Stimulated activated CD4-positive, alpha-beta T cell treated with anti-CD3 and anti-CD28 coated beads, Interleukin-2, amount 100 ng/mL, for 4 hours (primary cell): ENCODE data around the gene RETSAT.
"Not testable (repeated sequence)": the region's sequence is repeated elsewhere in the genome, so short reads cannot be mapped to it uniquely, and the experiment has no call there.

Experiments
- DNase-seq: peaks from one replicate; pipeline ENCODE4 v3.0.0-alpha.2; 2020; ENCODE audit warnings: low read depth

The RETSAT gene

DNA sequence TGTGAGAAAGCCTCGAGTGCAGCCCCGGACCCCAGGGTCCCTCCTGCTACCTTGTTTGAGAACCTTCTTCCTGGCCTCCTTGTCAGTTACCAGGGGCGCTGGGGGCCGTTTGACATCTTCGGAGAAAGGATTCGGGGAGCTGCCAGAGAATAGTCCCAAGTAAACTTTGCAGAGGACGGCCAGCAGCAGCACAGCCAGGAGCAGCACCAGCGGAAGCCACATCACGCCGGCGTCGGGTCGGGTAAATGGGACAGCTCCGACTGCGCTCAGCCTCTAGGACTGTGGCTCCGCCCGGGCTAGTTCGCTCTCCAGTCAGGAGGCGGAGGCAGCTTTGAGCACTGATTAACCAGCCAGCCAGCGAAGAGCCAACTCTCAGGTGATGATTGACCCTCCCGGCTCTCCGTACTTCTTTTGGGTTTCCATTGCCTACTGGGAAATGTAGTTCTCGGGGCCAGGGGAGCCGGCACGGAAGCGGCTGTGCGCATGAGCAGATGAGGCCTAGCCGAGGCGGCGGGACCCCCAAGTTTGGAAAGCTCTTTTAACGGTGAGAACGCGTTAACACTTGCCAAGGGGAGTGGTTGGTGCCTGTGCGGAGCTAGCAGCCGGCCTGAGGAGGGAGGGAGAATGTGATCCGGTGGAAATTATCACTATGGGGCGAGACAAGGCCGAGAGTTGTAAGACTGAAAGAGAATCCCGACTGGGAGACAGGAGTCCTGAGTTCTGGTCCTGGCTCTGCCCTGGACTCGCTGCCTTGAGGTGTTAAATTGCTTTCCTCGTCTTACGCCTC is at the start of gene RETSAT, which contains the start of gene ELMOD3:
TSS of gene RETSAT (minus strand) at position 243 of the 787 bp plus-strand sequence. CDS start at position 222, 21 bp downstream.
TSS of gene ELMOD3 (plus strand) at position 484 of the 787 bp plus-strand sequence. CDS start 2,430 bp downstream, outside the sequence.
- DNase-seq = peak; percentile 95

DNA sequence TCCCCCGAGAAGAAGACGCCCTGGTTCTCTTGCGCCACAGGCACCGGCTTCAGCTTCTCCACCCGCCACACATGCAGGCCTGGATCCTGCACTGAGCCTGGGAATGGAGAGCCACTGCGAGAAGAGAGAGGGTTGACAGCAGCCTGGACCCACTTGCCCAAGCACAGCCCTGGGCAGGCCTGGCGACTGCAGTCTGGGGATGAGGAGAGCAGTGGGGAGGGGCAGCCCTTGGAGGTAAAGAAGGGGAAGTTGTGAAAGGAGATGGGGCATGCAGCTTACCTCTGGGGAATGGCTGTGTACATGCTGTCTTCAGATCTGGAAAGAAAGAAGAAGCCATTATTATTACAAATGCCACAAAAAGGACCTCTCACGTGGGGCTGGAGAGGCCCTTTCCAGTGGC is 47.5 kb upstream of the RETSAT start:
- DNase-seq = no peak

DNA sequence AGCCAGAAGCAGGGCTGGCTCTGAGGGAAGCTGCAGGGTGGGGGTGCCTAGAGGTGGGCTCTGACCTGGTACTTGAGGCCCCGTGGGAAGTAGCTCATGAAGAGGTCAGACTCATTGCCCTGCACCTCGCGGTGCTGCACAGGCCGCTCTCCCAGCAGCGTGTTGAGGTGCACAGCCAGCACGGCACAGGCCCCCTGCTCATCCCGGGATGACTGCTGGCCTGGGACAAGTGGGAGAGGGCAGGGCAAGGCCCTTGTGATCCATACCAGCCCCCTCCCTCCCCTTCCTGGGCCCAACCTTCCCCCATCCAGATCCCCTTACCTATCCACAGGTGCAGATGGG is 47.1 kb upstream of the RETSAT start:
- no peak for DNase-seq

DNA sequence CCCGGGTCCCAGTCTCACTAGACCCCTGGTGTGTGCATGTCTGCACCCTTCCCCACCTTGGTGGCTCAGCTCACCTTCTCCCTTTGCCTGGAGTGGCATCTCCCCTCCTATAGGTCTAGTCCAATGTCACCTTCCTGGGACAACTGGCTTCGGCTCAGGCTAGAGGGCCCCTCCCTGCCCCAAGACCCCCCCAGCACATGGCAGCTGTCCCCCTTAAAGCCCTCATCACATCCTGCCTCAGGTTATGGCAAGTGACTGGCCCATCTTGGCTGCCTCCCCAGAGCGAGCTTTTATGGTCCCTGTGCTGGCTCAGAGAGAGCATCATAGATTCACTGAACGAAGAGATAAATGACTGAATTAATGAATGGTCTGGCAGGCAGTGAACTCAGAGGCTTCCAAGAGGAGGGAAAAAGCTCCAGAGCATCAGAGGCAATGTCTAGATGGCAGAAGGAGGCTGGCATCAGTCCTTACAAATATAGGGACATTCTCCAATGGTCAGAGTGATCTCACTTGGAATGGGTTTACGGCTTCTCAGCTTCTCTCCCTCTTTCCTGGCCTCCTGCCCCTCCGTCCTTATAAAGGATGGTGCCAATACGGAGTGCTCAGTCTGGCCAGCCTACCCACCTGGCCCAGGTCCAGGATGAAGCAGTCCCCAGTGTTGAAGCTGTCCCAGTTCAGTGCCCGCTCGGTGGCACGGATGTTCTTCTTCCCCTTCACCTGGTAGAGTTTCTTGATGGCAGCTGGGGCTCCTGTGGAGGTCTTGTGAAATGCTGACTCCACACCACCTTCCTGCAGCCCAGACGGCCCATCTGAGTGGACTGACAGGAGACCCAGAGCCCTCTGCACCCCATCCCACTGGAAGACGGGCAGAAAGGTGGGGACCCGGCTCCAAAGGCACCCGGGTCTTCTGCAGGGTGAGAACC is 46.5 kb upstream of the RETSAT start:
- DNase-seq = no peak

DNA sequence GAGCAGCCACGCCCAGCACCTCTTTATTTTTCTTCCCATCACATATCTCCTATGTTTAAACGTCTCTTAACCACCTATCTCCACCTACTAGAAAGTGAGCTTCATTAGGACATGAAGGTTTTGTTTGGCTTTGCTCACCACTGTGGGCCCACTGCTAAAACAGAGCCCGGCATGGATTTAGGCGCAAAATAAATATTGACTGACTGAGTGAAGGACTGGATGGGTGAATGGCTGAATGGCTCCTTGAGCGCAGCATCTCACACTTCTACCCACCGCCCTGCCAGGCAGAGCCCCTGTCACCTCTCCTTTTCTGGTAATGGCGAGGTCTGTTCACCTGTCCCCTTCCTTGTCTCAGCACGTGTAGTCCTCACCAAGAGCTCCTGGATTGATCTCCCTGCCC is 45.7 kb upstream of the RETSAT start:
- DNase-seq = no peak

DNA sequence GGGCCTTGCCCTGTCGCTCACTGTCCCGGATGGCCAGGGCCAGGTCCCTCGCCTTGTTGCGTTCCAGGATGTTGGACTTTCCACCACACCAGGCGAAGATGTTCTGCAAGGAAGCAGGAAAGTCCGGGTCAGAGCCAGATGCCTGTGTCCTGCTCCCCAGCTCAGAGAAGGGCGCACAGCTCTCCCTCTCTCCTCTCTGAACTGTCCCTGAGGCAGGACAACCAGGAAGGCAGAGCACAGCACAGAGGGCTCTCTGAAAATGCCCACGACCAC is 44.8 kb upstream of the RETSAT start:
- DNase-seq = no peak

DNA sequence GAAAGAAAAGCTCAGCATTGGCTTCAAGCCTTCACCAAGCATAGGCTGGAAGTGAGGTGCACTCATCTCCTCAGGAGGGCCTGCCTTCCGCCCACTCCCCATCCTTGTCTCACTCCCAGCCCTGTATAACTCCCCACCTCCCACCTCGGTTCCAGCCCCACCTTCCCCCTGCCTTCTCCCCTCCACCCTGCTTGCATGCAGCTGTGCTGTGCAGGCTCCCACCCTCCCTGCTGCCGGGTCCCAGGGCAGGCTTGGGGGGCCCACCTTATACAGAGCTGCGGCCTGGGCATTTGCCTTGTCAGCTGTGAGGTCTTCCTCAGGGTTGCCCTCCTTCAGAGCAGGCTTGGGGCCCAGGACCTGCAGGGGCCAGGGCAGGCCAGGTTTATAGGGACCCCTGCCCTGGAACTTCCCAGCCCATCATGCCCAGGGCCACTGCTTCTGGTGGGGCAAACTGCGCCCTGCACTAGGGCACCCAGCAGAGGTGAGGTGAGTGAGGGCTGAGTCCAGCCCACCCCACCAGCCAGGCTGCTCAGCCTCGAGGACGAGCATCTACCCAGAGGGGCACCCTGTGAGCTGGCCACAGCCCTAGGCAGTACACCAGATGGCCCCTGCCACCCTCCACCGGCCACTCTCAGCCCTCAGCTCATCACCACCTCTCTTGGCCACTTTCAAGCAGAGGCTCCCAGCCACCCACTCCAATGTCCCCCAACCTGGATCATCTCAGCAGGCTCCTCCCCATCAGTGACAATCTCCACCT is 44.3 kb upstream of the RETSAT start:
- no peak for DNase-seq

DNA sequence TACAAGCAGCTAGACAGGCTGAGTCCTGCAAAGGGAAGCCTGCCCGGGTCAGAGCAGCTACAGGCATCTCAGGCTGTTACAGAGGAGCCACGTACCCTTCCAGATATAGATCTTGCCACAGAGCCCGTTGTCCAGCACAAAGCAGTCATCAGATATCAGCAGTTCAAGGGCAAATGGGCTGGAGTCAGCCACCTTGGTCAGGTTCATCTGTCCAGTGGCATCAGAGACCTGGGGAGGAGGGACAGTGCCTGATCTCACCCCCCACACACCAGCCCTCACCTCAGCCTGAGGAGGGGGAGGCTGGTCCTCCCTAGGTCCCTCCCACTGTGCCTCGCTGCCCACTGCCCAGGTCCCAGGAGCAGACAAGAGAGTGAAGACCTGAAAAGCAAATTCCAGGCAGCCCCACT is 43.6 kb upstream of the RETSAT start:
- DNase-seq = no peak

DNA sequence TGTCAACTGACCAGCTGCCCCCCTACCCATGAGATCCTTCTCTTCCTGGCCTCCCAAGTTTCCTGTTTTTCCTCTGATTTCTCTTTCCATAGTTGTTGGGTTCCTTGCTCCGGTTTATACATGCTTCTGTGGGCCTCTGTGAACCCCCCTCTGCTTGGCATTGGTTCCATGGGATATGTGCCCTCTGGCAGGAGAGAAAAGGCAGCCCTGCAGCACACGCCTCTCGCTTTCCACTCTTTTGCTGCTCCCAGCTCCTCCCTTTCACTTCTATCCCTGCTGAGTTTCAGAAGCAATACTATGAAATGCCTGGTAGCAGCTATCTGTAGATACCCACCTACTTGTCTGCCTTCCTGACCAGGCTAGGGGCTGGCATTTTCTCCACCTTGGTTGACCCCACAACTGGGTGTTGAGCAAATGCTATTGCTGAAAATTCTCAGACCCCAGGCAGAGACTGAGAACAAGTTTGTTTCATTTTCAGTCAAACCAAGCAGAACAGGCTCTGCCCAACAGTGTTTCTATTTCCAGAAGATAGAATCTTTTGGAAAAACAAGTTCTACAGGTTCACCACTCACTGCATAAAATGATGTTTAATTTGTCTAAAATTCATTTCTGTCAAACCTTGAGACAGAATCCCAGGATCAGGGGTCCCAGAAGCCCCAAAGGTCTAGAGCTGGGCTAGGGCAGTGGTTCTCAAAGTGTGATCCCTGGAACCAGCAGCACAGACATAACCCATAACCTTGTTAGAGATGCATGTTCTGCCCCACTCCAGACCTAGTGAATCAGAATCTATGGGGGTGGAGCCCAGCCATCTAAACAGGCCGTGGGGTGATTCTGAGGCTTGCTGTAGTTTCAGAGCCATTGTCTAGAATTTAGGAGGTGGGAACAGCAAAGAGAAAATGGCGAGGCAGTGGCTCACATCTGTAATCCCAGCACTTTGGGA is 42.5 kb upstream of the RETSAT start:
- no peak for DNase-seq

DNA sequence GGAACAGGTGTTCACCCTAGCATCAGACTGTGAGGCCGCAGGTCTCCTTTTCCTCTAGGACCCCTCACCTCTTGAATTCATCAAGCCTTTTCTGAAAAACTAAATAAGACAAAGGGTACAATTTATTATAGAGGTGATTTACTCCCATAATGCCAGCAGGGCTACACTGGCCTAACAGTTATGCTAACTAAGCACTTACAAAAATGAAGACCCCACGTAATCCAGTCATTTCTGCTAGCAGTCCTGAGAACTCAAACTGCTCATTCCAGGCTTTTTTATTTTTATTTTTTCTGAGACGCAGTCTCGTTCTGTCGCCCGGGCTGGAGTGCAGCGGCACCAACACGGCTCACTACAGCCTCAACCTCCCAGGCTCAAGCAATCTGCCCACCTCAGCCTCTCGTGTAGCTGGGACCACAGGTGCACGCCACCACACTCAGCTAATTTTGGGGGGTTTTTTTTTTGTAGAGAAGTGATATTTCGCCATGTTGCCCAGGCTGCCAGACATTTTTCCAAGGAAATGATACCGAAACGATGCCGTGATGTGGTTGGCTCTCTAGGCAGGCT is 41.7 kb upstream of the RETSAT start:
- no peak for DNase-seq

DNA sequence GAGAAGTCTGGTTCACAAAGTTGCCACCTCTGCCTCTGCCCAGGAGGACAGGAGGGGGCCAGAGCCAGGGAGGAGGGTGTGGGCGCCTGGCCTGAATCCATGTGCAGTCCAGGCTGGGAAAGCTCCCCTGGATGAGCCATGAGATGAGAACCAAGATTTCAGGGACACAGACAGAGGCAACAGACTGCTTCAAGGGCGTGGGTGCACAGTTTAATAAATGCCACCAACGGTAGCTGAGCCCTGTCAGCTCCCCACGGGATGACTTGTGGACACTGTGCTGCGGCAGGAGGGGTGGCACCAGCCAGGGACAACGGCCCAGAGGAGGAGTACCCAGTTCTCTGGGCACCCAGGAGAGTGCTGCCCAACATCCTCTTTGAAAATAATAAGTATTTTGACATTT is 40.6 kb upstream of the RETSAT start:
- no peak for DNase-seq

DNA sequence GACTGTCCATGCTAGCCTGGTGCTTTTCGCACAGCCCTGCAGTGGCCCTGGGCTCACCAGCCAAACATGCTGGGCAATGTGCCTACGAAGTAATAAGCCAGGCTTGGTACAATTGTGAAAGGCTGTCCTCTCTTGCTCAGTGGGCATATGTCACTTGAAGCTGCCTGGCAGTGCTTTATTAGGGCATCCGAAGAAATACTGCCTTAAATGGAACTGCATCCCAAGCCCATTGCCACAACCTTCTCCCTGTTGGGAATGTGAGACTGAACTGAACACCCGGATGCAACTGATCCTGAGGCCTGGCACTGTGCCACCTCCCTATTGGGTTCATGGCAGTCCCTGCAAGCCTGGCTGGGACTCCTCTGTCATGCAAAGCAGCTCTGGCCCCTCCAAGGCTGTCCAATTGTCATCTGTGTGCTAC is 39.9 kb upstream of the RETSAT start:
- no peak for DNase-seq

DNA sequence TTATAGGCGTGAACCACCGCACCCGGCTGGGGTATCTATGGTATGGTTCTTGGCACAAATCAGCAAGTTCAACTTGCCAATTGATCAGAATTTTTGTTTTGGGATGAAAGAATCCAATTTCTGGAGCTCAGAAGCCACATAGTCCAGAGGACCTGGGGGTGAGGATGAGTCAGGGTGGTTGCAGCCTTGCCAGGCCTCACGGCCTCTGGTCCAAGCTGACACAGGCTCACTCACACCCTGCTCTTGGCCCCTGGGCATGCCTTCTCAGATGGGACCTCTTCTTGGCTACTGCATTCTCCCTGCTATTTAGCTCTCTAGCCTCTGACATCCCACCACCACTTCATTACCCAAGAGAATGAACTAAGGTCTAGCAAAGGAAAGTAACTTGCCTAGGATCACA is 39.5 kb upstream of the RETSAT start:
- DNase-seq = no peak

DNA sequence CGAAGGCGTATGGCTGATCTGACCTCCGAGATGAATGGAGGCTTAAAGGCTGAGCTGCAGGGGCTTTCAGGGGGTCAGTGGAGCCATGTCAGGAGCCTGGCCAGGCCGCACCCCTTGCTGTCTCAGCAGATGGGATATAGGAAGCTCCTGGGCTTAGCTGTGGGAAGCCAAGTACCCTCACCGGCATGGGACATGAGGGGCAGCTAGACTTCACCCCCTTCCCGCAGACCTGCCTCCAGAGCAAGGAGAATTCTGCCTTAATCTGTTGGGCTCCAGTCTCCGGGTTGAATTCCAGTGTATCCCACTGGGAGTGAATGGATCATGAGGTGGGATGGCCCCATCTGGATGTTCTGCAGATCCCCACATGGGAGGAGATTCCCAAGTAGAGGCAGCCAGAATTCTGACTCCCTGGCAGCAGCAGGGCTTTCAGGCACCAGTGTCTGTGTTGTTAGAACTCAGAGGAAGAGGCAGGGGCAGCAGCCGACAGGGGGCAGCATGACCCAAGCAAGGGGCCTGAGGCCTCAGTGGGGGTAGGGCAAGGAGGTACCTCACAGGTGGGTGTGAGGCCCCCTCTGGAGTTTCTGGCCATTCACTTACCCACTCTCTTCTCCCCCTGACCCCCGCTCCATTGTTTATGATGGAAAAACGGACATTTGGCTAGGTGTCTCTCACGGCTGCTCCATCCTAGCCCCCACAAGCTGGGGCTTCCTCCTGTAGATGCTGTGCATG is 36.8 kb upstream of the RETSAT start:
- peak; percentile 62 for DNase-seq

DNA sequence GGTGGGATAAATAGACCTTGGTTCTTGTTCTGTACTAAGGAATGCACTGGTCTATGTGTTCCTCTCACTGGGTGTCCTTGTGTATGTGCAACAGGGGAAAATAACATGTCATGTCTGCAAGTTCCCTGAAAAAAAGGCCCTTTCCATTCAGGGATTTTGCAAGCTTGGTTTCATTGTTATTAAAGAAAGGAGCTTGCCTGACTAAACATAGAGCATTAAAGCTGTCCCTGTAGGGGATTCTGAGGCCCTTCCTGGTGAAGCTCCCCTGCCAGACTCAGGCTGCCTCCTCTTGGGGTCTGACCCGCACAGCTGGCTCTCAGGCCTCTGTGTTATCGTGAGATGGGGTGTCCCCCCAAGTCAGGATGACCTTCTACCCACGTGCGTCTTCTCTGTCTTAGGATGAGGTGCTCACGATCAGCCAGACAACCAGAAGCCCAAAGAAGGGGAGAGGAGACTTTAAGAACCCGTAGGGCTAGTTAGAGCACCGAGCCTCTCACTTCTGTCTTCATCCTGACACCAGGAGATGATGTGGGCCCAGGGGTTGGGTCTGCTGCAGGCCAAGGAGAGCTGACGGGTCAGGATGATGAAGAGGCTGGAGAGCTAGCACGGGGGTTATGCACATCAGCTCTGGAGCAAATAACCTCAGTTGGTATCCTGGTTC is 34.7 kb upstream of the RETSAT start:
- DNase-seq = no peak

DNA sequence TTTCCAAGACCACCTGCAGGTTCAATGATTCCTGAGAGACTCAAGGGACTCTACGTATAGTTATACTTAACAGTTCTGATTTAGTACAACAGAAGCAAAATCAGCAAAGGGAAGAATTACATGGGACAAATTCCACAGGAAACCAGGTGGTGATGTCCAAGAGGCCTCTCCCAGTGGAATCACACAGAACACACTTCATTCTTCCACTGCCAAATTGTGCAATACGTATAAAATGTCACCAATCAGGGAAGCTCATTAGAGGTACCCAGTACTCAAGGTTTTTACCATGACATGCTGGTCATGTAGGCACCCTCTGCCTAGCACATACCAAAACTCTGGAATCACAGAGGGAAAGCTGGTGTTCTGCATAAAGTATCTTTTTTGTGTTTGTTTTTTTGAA is 33.4 kb upstream of the RETSAT start:
- DNase-seq = no peak

DNA sequence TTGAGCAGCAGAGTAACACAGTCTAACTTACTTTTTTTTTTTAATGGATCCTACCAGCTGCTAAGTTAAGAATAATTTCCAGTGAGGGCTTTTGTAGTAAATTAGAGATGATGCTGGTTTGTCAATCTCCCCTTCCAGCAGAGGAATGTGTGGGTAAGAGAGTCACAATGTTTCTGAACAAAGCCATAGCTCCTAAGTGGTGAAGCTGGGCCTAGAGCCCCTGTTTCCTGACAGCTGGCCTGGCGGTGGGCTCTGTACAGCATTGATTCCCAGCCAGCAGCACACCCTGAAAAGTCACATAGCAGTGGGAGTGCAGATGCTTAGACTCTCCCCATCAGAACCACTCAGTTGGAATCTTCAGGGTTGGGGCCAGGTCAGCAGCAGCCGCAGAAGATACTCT is 31.4 kb upstream of the RETSAT start:
- DNase-seq = no peak

DNA sequence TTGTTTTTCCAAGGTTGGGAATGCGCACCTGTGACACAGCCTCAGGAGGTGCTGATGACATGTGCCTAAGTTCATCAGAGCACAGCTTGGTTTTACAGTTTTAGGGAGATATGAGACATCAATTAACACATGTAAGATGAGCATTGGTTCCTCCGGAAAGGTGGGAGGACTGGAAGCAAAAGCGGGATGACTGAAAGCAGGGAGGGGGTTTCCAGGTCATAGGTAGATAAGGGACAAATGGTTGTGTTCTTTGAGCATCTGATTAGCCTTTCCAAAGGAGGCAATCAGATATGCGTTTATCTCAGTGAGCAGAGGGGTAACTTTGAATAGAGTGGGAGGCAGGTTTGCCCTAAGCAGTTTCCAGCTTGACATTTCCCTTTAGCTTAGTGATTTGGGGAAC is 29.5 kb upstream of the RETSAT start:
- DNase-seq = no peak

DNA sequence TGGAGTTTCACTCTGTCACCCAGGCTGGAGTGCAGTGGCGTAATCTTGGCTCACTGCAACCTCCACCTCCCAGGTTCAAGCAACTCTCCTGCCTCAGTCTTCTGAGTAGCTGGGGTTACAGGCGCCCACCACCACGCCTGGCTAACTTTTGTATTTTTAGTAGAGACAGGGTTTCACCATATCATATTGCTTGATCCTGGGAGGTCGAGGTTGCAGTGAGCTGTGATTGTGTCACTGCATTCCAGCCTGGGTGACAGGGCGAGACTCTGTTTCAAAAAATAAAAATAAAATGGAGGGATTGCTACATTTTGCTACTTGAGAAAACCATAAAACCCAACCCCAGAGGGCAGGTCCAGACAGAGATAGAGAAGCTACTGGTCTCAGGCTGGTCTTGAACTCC is 28.8 kb upstream of the RETSAT start:
- not testable (repeated sequence) for DNase-seq

DNA sequence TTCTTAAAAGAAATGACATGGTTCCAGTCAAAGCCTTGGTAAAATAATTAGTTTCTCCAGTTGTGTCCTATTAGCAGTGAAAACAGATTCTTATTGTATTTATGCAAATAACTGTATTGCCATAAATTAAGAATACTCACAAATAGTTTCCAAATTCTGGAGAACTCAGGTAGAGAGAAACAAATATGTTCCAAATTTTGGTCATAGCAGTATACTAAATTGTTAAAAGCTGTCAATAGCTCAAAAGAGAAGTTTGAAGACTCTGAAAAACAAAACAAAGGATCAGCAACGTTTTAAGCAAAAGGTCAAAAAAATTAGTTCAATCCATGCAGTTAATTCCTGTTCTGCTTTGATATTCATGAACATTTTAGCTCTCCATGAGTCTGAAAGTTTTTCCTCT is 25.7 kb upstream of the RETSAT start:
- no peak for DNase-seq
